ENCODE results near the gene COL20A1.

The COL20A1 gene

GRCh38 chr20:63276956-63277355, 16.0 kb upstream of the COL20A1 start:
- in situ Hi-C loops (cut with HindIII; ENCODE audit: low sequenced_read_pairs): no loop called here
- TF ChIP-seq CTCF (IDR thresholded peaks at IDR 0.05; ENCODE audit: low read depth, low read length): no peak
- no peak for DNase-seq (ENCODE audit: low read depth, low spot score)
- H3K4me3 ChIP-seq (ENCODE audit: low read depth, low read length): no peak overlapping the region

DNA sequence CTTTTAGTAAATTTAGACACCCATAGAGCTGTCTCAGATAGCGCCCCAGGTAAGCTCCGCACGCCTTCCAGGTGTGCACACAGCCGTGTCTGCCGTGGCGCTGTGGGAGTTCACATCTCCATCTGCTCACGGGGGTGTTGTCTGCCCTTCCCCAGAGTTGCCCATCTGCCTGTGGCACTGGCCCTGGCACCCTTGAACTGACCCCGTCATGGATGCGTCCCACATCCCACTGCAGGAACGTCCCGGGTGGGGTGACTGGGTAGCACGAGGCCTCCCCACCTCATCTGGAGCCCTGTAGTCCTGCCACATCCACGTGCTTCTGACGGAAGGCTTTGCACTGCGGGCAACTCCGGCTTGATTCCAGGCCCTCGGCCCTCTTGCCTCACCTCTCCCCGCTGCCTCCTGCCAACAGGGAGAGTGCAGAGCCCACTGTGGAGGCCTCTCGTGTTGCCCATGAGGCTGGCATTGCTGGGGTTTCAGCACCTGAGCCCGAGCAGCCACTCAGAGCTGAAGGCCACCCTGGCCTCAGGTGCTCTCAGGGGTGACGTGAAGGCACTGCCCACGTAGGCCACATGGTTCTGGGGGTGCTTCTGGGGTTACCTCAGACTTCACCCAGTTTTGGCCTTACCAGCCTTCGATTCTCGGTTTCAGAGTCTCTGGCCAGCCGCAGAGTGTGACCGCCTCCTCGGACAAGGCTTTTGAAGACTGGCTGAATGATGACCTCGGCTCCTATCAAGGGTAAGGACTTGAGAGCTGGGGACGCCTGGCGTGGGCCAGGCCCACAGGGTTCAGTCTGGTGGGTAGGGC, 15.3 kb upstream of the COL20A1 start:
- H3K4me3 ChIP-seq (ENCODE audit: low read depth, low read length): no peak overlapping the region
- no peak for DNase-seq (ENCODE audit: low read depth, low spot score)
- in situ Hi-C loops (cut with HindIII; ENCODE audit: low sequenced_read_pairs): no loop called here
- TF ChIP-seq CTCF (IDR thresholded peaks at IDR 0.05; ENCODE audit: low read depth, low read length): no peak

GRCh38 chr20:63278661-63279060, 14.3 kb upstream of the COL20A1 start:
- no peak for DNase-seq (ENCODE audit: low read depth, low spot score)
- no peak for TF ChIP-seq CTCF (IDR thresholded peaks at IDR 0.05; ENCODE audit: low read depth, low read length)
- in situ Hi-C loops (cut with HindIII; ENCODE audit: low sequenced_read_pairs): no loop called here
- H3K4me3 ChIP-seq (ENCODE audit: low read depth, low read length): no peak overlapping the region

GRCh38 chr20:63279931-63280330, 13.1 kb upstream of the COL20A1 start:
- TF ChIP-seq CTCF (IDR thresholded peaks at IDR 0.05; ENCODE audit: low read depth, low read length): no peak
- in situ Hi-C loops (cut with HindIII; ENCODE audit: low sequenced_read_pairs): no loop called here
- H3K4me3 ChIP-seq (ENCODE audit: low read depth, low read length): no peak overlapping the region
- DNase-seq (ENCODE audit: low read depth, low spot score): no peak

GRCh38 chr20:63280371-63280770, 12.6 kb upstream of the COL20A1 start:
- DNase-seq (ENCODE audit: low read depth, low spot score): no peak
- H3K4me3 ChIP-seq (ENCODE audit: low read depth, low read length): no peak overlapping the region
- in situ Hi-C loops (cut with HindIII; ENCODE audit: low sequenced_read_pairs): no loop called here
- no peak for TF ChIP-seq CTCF (IDR thresholded peaks at IDR 0.05; ENCODE audit: low read depth, low read length)

- in situ Hi-C loops (cut with HindIII; ENCODE audit: low sequenced_read_pairs): no loop called here
- no peak for DNase-seq (ENCODE audit: low read depth, low spot score)
- no peak overlapping the region for H3K4me3 ChIP-seq (ENCODE audit: low read depth, low read length)
- TF ChIP-seq CTCF (IDR thresholded peaks at IDR 0.05; ENCODE audit: low read depth, low read length): peak; percentile 45
Observed at GRCh38 chr20:63280929-63281545, 11.9 kb upstream of the COL20A1 start.

Data from astrocyte of the spinal cord (primary cell).